ENCODE data around the gene SPEM2.

SPEM2 gene

DNA sequence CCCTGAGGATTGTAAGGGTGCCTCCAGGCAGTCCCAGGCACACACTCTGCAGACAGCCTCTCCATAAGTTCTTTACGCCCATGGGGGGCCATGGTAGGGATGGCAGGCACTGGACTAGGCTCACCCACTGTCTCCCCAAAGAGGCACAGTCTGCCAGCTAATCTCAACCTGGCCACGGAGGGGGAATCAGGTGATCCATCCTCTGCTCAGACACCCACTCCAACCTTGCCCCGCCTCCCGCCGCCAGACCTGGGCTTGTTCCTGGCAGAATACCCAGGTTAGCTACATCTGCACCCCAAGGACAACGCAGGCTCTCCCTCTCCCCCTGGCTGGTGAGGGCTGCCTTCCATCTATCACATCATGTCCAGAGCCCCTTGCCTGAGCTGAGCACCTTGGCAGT lies 16.6 kb upstream of the SPEM2 start:
- H3K18ac ChIP-seq (ENCODE audit: low read depth in 1 of 2, low read length in 2 of 2): no peak overlapping the region
- H3K9ac ChIP-seq (ENCODE audit: low read length): no peak overlapping the region
- no peak overlapping the region for H4K91ac ChIP-seq (ENCODE audit: low read length)
- H3K27me3 ChIP-seq (ENCODE audit: control insufficient read depth in 1 of 2, insufficient read depth in 1 of 2, low read length in 2 of 2): no peaks in the 10 kb centered on the region
- H3K4me3 ChIP-seq (ENCODE audit: insufficient read depth in 1 of 2, low read depth in 1 of 2, low read length in 2 of 2): no peak overlapping the region
- no peak overlapping the region for H2AK5ac ChIP-seq (ENCODE audit: low read length, severe bottlenecking)
- H2BK12ac ChIP-seq (ENCODE audit: low read length in 2 of 2): no peak overlapping the region
- no peak overlapping the region for H3K23ac ChIP-seq (ENCODE audit: low read length in 2 of 2)
- peaks cover 29 to 38% of the 10 kb centered on the region in 2 experiments for H3K36me3 ChIP-seq (ENCODE audit: control insufficient read depth in 1 of 2, insufficient read depth in 2 of 2, low read depth in 1 of 2, low read length in 2 of 2)
- no peak overlapping the region for H2BK15ac ChIP-seq (ENCODE audit: low read depth, poor library complexity, severe bottlenecking)
- DNase-seq: no peak
- H3K27ac ChIP-seq (ENCODE audit: low read length, poor library complexity, severe bottlenecking): no peak overlapping the region
- WGBS: 88% methylated on average over 6 of the region's 6 CpGs
- H2AFZ ChIP-seq (ENCODE audit: low read depth, low read length): no peak overlapping the region
- H3K79me1 ChIP-seq (replicated peaks; ENCODE audit: low read length, poor library complexity, severe bottlenecking): peaks cover 22% of the 10 kb centered on the region
- no peaks in the 10 kb centered on the region for H3K9me3 ChIP-seq (ENCODE audit: control insufficient read depth, low read length)
- H3K4ac ChIP-seq (ENCODE audit: low read depth in 1 of 2, low read length in 2 of 2): no peak overlapping the region
- H4K8ac ChIP-seq (ENCODE audit: low read length): no peak overlapping the region
- no peak overlapping the region for H2BK5ac ChIP-seq (ENCODE audit: low read depth, low read length, poor library complexity, severe bottlenecking)
- H3K4me2 ChIP-seq (ENCODE audit: low read length, poor library complexity, severe bottlenecking): no peak overlapping the region
- no peak overlapping the region for H3K14ac ChIP-seq (ENCODE audit: low read length in 2 of 2)
- H2BK120ac ChIP-seq (ENCODE audit: low read depth, low read length): no peak overlapping the region
- H3K4me1 ChIP-seq (ENCODE audit: control insufficient read depth, insufficient read depth, low read depth, low read length): peaks cover 18% of the 10 kb centered on the region

GRCh38 chr17:7409716-7410115 lies 15.7 kb upstream of the SPEM2 start:
- peaks cover 29 to 46% of the 10 kb centered on the region in 2 experiments for H3K36me3 ChIP-seq (ENCODE audit: control insufficient read depth in 1 of 2, insufficient read depth in 2 of 2, low read depth in 1 of 2, low read length in 2 of 2)
- no peaks in the 10 kb centered on the region for H3K27me3 ChIP-seq (ENCODE audit: control insufficient read depth in 1 of 2, insufficient read depth in 1 of 2, low read length in 2 of 2)
- no peak overlapping the region for H2BK12ac ChIP-seq (ENCODE audit: low read length in 2 of 2)
- H3K14ac ChIP-seq (ENCODE audit: low read length in 2 of 2): no peak overlapping the region
- H2BK120ac ChIP-seq (ENCODE audit: low read depth, low read length): no peak overlapping the region
- H2BK15ac ChIP-seq (ENCODE audit: low read depth, poor library complexity, severe bottlenecking): no peak overlapping the region
- no peak overlapping the region for H4K8ac ChIP-seq (ENCODE audit: low read length)
- no peak overlapping the region for H3K4ac ChIP-seq (ENCODE audit: low read depth in 1 of 2, low read length in 2 of 2)
- WGBS: 95% methylated on average over 6 of the region's 6 CpGs
- H2AK5ac ChIP-seq (ENCODE audit: low read length, severe bottlenecking): no peak overlapping the region
- no peak overlapping the region for H3K4me3 ChIP-seq (ENCODE audit: insufficient read depth in 1 of 2, low read depth in 1 of 2, low read length in 2 of 2)
- H3K27ac ChIP-seq (ENCODE audit: low read length, poor library complexity, severe bottlenecking): no peak overlapping the region
- no peak for DNase-seq
- H4K91ac ChIP-seq (ENCODE audit: low read length): no peak overlapping the region
- H3K18ac ChIP-seq (ENCODE audit: low read depth in 1 of 2, low read length in 2 of 2): no peak overlapping the region
- peaks cover 18% of the 10 kb centered on the region for H3K4me1 ChIP-seq (ENCODE audit: control insufficient read depth, insufficient read depth, low read depth, low read length)
- H3K23ac ChIP-seq (ENCODE audit: low read length in 2 of 2): no peak overlapping the region
- no peak overlapping the region for H2AFZ ChIP-seq (ENCODE audit: low read depth, low read length)
- no peak overlapping the region for H3K4me2 ChIP-seq (ENCODE audit: low read length, poor library complexity, severe bottlenecking)
- H2BK5ac ChIP-seq (ENCODE audit: low read depth, low read length, poor library complexity, severe bottlenecking): no peak overlapping the region
- H3K9me3 ChIP-seq (ENCODE audit: control insufficient read depth, low read length): no peaks in the 10 kb centered on the region
- H3K9ac ChIP-seq (ENCODE audit: low read length): no peak overlapping the region
- peaks cover 23% of the 10 kb centered on the region for H3K79me1 ChIP-seq (replicated peaks; ENCODE audit: low read length, poor library complexity, severe bottlenecking)

GRCh38 chr17:7410634-7411426 lies 14.6 kb upstream of the SPEM2 start:
- Histone ChIP-seq H2AFZ (ENCODE audit: low read depth, low read length) (no peak overlapping the region), H2BK15ac (ENCODE audit: low read depth, poor library complexity, severe bottlenecking) (no peak overlapping the region), H3K9ac (ENCODE audit: low read length) (no peak overlapping the region), H4K91ac (ENCODE audit: low read length) (no peak overlapping the region), H3K36me3 (ENCODE audit: control insufficient read depth in 1 of 2, insufficient read depth in 2 of 2, low read depth in 1 of 2, low read length in 2 of 2) (peaks cover 40 to 57% of the 10 kb centered on the region in 2 experiments), H3K4ac (ENCODE audit: low read depth in 1 of 2, low read length in 2 of 2) (no peak overlapping the region), H3K14ac (ENCODE audit: low read length in 2 of 2) (no peak overlapping the region), H3K4me1 (ENCODE audit: control insufficient read depth, insufficient read depth, low read depth, low read length) (peaks cover 15% of the 10 kb centered on the region), H3K9me3 (ENCODE audit: control insufficient read depth, low read length) (no peaks in the 10 kb centered on the region), H3K4me3 (ENCODE audit: insufficient read depth in 1 of 2, low read depth in 1 of 2, low read length in 2 of 2) (no peak overlapping the region), H3K27me3 (ENCODE audit: control insufficient read depth in 1 of 2, insufficient read depth in 1 of 2, low read length in 2 of 2) (no peaks in the 10 kb centered on the region), H4K8ac (ENCODE audit: low read length) (no peak overlapping the region), H2BK5ac (ENCODE audit: low read depth, low read length, poor library complexity, severe bottlenecking) (no peak overlapping the region), H3K18ac (ENCODE audit: low read depth in 1 of 2, low read length in 2 of 2) (no peak overlapping the region), H2AK5ac (ENCODE audit: low read length, severe bottlenecking) (no peak overlapping the region), H3K4me2 (ENCODE audit: low read length, poor library complexity, severe bottlenecking) (no peak overlapping the region), H3K23ac (ENCODE audit: low read length in 2 of 2) (no peak overlapping the region), H3K27ac (ENCODE audit: low read length, poor library complexity, severe bottlenecking) (no peak overlapping the region), H3K79me1 (replicated peaks; ENCODE audit: low read length, poor library complexity, severe bottlenecking) (peaks cover 20% of the 10 kb centered on the region), H2BK120ac (ENCODE audit: low read depth, low read length) (no peak overlapping the region), H2BK12ac (ENCODE audit: low read length in 2 of 2) (no peak overlapping the region)
- no peak for DNase-seq
- 96% methylated on average over 22 of the region's 25 CpGs for WGBS

- Histone ChIP-seq H3K9me3 (ENCODE audit: control insufficient read depth, low read length) (no peaks in the 10 kb centered on the region), H3K4me1 (ENCODE audit: control insufficient read depth, insufficient read depth, low read depth, low read length) (peaks cover 13% of the 10 kb centered on the region), H4K91ac (ENCODE audit: low read length) (no peak overlapping the region), H3K36me3 (ENCODE audit: control insufficient read depth in 1 of 2, insufficient read depth in 2 of 2, low read depth in 1 of 2, low read length in 2 of 2) (peaks cover 44 to 63% of the 10 kb centered on the region in 2 experiments), H3K23ac (ENCODE audit: low read length in 2 of 2) (no peak overlapping the region), H3K27ac (ENCODE audit: low read length, poor library complexity, severe bottlenecking) (no peak overlapping the region), H2AFZ (ENCODE audit: low read depth, low read length) (no peak overlapping the region), H2BK120ac (ENCODE audit: low read depth, low read length) (no peak overlapping the region), H2BK12ac (ENCODE audit: low read length in 2 of 2) (no peak overlapping the region), H2BK5ac (ENCODE audit: low read depth, low read length, poor library complexity, severe bottlenecking) (no peak overlapping the region), H3K9ac (ENCODE audit: low read length) (no peak overlapping the region), H4K8ac (ENCODE audit: low read length) (no peak overlapping the region), H3K18ac (ENCODE audit: low read depth in 1 of 2, low read length in 2 of 2) (no peak overlapping the region), H3K79me1 (replicated peaks; ENCODE audit: low read length, poor library complexity, severe bottlenecking) (peaks cover 20% of the 10 kb centered on the region), H3K4me2 (ENCODE audit: low read length, poor library complexity, severe bottlenecking) (no peak overlapping the region), H3K4ac (ENCODE audit: low read depth in 1 of 2, low read length in 2 of 2) (no peak overlapping the region), H3K4me3 (ENCODE audit: insufficient read depth in 1 of 2, low read depth in 1 of 2, low read length in 2 of 2) (no peak overlapping the region), H3K27me3 (ENCODE audit: control insufficient read depth in 1 of 2, insufficient read depth in 1 of 2, low read length in 2 of 2) (no peaks in the 10 kb centered on the region), H2BK15ac (ENCODE audit: low read depth, poor library complexity, severe bottlenecking) (no peak overlapping the region), H2AK5ac (ENCODE audit: low read length, severe bottlenecking) (no peak overlapping the region), H3K14ac (ENCODE audit: low read length in 2 of 2) (no peak overlapping the region)
- DNase-seq: no peak
- WGBS: 96% methylated on average over 8 of the region's 8 CpGs
Measured at GRCh38 chr17:7411427-7411750, 14.0 kb upstream of the SPEM2 start.
